Natural killer cell treated with Interleukin-12 subunit alpha and Interleukin-12 subunit beta and Interleukin-15 and Interleukin-18, amount 100 ng/mL, for 72 hours (primary cell): Measurements from ENCODE around the gene TMEM184A. TPM values are rescaled to one million over a fixed set of nuclear protein-coding genes. Genes with fewer than 3 reads are reported as not detected.

ENCODE experiments used
- ATAC-seq, 2 donors: fragments of 150-1000 bp; cut with Tn5 transposase in 1 of 2; sonication (Bioruptor Pico), chemical (Tn5 transposase) in 1 of 2; 2 replicates each; pipeline ENCODE4 v1.10.0; 2021
- DNase-seq: peaks from one replicate; pipeline ENCODE4 v3.0.0; 2022; ENCODE audit warnings: low spot score
- H3K27ac Mint-ChIP-seq, 2 donors: 1 replicate in 1 of 2; 2 replicates in 1 of 2; pipeline ENCODE4 v1.8.0; 2022; ENCODE audit warnings: mixed read lengths in 2 of 2, mild to moderate bottlenecking in 1 of 2, moderate library complexity in 1 of 2
- H3K27me3 Mint-ChIP-seq, 2 donors: 1 replicate in 1 of 2; 2 replicates in 1 of 2; pipeline ENCODE4 v1.8.0; 2022; ENCODE audit warnings: mixed read lengths in 2 of 2
- H3K36me3 Mint-ChIP-seq: one replicate; pipeline ENCODE4 v1.8.0; 2022; ENCODE audit warnings: mixed read lengths
- H3K4me1 Mint-ChIP-seq, 2 donors: 1 replicate in 1 of 2; 2 replicates in 1 of 2; pipeline ENCODE4 v1.8.0; 2022; ENCODE audit warnings: low read depth in 2 of 2, mixed read lengths in 2 of 2, mild to moderate bottlenecking in 1 of 2
- H3K4me3 Mint-ChIP-seq: one replicate; pipeline ENCODE4 v1.8.0; 2022; ENCODE audit warnings: mixed read lengths
- H3K9me3 Mint-ChIP-seq: 2 replicates; pipeline ENCODE4 v1.8.0; 2022; ENCODE audit warnings: mixed read lengths
- total RNA-seq, 2 donors: library from RNA; stranded (reverse); gene quantifications; one replicate each; pipeline ENCODE4 v1.2.3, GENCODE V29; 2022

The TMEM184A gene
- total RNA-seq, 2 donors from 2014 or later: not detected

DNA sequence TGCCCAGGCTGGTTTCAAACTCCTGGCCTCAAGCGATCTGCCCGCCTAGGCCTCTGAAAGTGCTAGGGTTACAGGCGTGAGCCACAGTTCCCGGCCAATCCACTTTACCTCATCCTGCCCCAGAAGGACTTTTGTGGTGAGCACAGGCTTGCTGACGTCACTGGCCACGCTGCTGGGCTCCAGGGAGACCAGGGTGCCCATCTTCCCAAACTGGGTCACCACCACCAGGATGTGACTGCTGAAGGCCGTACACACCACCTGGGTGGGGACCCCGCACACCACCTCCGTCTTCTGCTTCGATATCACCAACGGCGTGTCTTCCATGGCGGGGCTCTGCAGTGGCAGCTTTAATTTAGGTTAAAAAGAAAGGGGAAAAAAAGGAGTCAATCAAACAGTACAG, 13.0 kb upstream of the TMEM184A start:
- Mint-ChIP-seq H3K36me3 (no peaks in the 10 kb centered on the region), H3K27ac (peak overlapping the region; percentile 95 to 96), H3K9me3 (no peaks in the 10 kb centered on the region), H3K4me3 (peak overlapping the region; percentile 96), H3K4me1 (peaks cover 9 to 19% of the 10 kb centered on the region in 2 donors), H3K27me3 (no peaks in the 10 kb centered on the region)
- DNase-seq (no peak), ATAC-seq (peak in 1 of 2 donors; percentile 14)

GRCh38 chr7:1567896-1568510, 12.0 kb upstream of the TMEM184A start:
- H3K27ac Mint-ChIP-seq: peak overlapping the region in 1 of 2 donors; percentile 95
- no peaks in the 10 kb centered on the region for H3K27me3 Mint-ChIP-seq
- no peaks in the 10 kb centered on the region for H3K36me3 Mint-ChIP-seq
- peaks cover 9 to 19% of the 10 kb centered on the region in 2 donors for H3K4me1 Mint-ChIP-seq
- H3K4me3 Mint-ChIP-seq: peak overlapping the region; percentile 96
- DNase-seq (no peak), ATAC-seq (no peak)
- H3K9me3 Mint-ChIP-seq: no peaks in the 10 kb centered on the region

DNA sequence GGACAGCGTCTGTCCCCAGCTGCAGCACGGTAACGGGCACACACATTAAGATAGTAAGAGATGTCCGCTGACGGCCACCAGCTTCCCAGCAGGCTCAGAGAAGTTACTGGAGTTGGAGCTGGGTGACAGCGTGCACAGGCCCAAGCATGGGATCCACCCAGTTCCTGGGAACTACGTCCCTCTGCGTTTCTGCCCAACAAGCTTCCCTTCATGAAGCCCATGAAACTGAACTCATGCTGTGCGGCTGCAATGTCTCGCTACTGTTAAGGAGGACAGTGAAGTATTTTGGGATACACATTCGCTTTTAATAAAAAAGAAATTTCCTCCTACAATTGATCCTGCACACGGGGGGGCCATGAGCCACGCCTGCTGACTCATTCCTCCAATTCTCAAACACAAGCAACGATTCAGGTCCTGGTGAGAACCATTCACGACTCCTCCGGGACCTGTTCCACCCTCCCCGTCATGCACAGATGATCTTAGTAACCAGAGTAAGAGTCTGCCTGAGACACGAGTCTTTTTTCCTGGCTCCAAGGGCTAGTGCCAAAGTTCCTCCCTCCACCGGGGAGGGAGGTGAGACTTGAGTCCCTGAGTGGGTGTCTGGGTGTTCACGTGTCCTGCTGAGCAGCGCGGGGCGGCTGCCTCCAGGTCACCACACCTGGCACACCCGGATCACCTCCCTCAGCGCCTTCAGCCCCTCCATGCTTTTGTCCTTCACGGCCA, 11.2 kb upstream of the TMEM184A start:
- no peak for DNase-seq
- H3K4me3 Mint-ChIP-seq: no peak overlapping the region

DNA sequence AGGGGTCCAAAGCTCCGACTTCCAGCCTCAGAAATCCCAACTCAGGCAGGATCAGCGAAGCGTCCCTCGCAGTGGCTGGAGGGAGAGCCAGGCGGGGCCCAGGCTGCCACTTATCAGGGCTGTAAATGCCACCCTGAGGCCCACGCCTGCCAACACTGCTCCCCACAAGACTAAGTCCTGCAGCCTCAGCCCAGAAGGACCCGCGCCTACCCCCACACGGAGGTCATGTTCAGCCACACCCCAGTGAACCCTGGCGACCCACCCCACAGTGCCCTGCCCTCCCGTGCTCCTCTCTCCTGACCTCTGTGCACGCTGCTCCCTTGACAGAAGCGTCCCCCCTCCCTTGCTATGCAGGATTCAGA, 10.7 kb upstream of the TMEM184A start:
- no peaks in the 10 kb centered on the region for H3K36me3 Mint-ChIP-seq
- ATAC-seq: no peak
- no peak for DNase-seq
- no peak overlapping the region for H3K27ac Mint-ChIP-seq
- no peaks in the 10 kb centered on the region for H3K27me3 Mint-ChIP-seq
- no peaks in the 10 kb centered on the region for H3K9me3 Mint-ChIP-seq
- peaks cover 9 to 15% of the 10 kb centered on the region in 2 donors for H3K4me1 Mint-ChIP-seq
- no peak overlapping the region for H3K4me3 Mint-ChIP-seq

More for the DNA sequence above, 11.2 kb upstream of the TMEM184A start:
- no peak for ATAC-seq
- Mint-ChIP-seq H3K27ac (no peak overlapping the region), H3K36me3 (no peaks in the 10 kb centered on the region), H3K27me3 (no peaks in the 10 kb centered on the region), H3K4me1 (peaks cover 9 to 17% of the 10 kb centered on the region in 2 donors), H3K9me3 (no peaks in the 10 kb centered on the region)

DNA sequence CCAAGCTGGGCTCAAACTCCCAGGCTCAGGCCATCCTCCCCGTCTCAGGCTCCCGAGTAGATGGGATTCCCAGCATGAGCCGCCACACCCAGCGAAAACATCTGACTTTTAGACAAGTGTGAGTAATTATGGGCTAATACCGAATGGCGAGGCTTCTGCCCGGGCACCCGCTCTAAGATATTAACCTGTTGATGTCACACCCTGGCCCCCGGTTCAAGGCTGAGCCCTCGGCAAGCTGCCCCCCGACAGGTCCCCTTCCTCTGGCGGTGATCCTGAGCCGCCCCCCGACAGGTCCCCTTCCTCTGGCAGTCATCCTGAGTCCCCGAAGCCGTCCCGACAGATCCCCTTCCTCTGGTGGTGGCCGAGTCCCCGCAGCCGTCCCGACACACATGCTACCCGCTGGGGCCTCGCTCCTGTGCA, 8.6 kb upstream of the TMEM184A start:
- Mint-ChIP-seq H3K36me3 (no peaks in the 10 kb centered on the region), H3K27me3 (no peaks in the 10 kb centered on the region), H3K4me1 (peaks cover 9 to 13% of the 10 kb centered on the region in 2 donors), H3K4me3 (no peak overlapping the region), H3K27ac (no peak overlapping the region), H3K9me3 (no peaks in the 10 kb centered on the region)
- ATAC-seq (no peak), DNase-seq (no peak)

DNA sequence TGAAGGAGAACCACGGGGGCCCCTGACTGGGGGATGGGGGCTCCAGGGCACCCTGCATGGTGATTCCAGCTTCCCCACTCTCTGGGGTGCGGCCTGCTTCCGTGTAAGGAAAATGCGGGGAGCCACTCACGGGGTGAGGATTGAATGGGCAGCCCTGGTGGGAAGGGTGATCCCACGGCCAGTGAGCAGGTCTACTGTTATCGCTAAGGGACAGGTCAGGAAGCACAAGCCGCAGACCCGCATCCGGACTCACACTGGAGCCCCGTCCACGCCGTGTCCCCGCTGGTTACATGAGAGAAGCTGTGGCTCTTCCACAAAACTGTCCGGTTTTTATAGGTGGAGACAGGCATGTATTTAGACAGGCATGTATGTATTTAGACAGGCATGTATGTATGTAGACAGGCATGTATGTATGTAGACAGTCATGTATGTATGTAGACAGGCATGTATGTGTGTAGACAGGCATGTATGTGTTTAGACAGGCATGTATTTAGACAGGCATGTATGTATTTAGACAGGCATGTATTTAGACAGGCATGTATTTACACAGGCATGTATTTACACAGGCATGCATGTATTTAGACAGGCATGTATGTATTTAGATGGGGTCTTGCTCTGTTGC, 8.1 kb upstream of the TMEM184A start:
- H3K4me1 Mint-ChIP-seq: peaks cover 7 to 11% of the 10 kb centered on the region in 2 donors
- no peak overlapping the region for H3K4me3 Mint-ChIP-seq
- DNase-seq (no peak), ATAC-seq (no peak)
- H3K9me3 Mint-ChIP-seq: no peaks in the 10 kb centered on the region
- H3K27me3 Mint-ChIP-seq: no peaks in the 10 kb centered on the region
- no peak overlapping the region for H3K27ac Mint-ChIP-seq
- H3K36me3 Mint-ChIP-seq: no peaks in the 10 kb centered on the region

DNA sequence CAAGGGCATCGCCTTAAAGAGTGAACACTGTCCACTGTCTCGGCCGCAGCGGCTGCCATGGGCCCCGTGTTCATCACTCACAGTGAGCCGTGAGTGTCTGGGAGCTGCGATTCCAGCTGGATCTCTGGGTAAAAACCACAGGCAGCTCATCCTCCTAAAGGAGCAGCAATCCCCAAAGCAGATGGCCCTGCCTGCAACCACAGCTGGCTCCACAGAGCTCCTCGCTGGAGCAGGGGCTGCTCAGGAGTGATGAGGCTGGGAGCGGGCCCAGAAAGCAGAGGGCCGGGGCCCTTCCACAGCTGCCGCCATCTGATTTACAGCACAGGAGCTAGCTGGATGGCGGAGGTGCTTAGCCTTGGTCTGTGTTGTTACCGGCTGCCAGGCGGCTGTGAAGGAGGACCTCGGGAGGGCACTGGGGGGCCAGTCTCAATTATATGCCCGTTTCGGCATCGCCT, 6.6 kb upstream of the TMEM184A start:
- ATAC-seq: no peak
- Mint-ChIP-seq H3K4me3 (no peak overlapping the region), H3K27ac (no peak overlapping the region), H3K27me3 (no peaks in the 10 kb centered on the region), H3K4me1 (no peaks in the 10 kb centered on the region), H3K36me3 (no peaks in the 10 kb centered on the region), H3K9me3 (no peaks in the 10 kb centered on the region)
- DNase-seq: no peak

DNA sequence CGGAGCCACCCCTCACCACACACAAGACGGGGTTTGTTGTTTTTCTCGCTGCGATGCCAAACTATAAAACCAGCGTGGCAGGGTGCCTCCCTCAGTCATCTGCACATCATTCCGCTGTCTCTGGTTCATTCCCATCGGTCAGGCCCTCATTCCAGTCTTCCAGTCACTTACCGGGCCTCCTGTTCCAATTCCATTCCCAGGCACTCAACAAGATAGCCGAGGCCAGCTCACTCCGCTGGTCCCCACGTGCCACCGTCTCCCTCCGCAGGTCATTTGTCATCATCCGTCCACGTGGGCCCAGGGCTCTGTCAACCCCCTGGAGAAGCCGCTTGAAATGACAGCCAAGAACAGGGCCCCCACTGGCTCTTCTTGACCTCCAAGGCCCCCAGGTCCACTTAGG, 6.1 kb upstream of the TMEM184A start:
- no peak for DNase-seq
- no peaks in the 10 kb centered on the region for H3K27me3 Mint-ChIP-seq
- no peak overlapping the region for H3K4me3 Mint-ChIP-seq
- no peaks in the 10 kb centered on the region for H3K4me1 Mint-ChIP-seq
- H3K9me3 Mint-ChIP-seq: no peaks in the 10 kb centered on the region
- no peak overlapping the region for H3K27ac Mint-ChIP-seq
- no peaks in the 10 kb centered on the region for H3K36me3 Mint-ChIP-seq
- ATAC-seq: no peak

GRCh38 chr7:1561036-1561940, 5.3 kb upstream of the TMEM184A start:
- no peak for ATAC-seq
- DNase-seq: no peak
- Mint-ChIP-seq H3K9me3 (no peaks in the 10 kb centered on the region), H3K4me1 (no peaks in the 10 kb centered on the region), H3K27ac (no peak overlapping the region), H3K27me3 (no peaks in the 10 kb centered on the region), H3K4me3 (no peak overlapping the region), H3K36me3 (no peaks in the 10 kb centered on the region)

- ATAC-seq: no peak
- no peak overlapping the region for H3K27ac Mint-ChIP-seq
These were observed 4.6 kb upstream of the TMEM184A start for GRCh38 chr7:1560620-1561031.

GRCh38 chr7:1559626-1560590, 3.9 kb upstream of the TMEM184A start:
- no peak overlapping the region for H3K4me3 Mint-ChIP-seq
- no peaks in the 10 kb centered on the region for H3K9me3 Mint-ChIP-seq
- H3K27me3 Mint-ChIP-seq: no peaks in the 10 kb centered on the region
- DNase-seq (no peak), ATAC-seq (no peak)
- H3K27ac Mint-ChIP-seq: no peak overlapping the region
- H3K4me1 Mint-ChIP-seq: no peaks in the 10 kb centered on the region
- no peaks in the 10 kb centered on the region for H3K36me3 Mint-ChIP-seq

More at GRCh38 chr7:1560620-1561031, 4.6 kb upstream of the TMEM184A start:
- H3K9me3 Mint-ChIP-seq: no peaks in the 10 kb centered on the region
- no peaks in the 10 kb centered on the region for H3K36me3 Mint-ChIP-seq
- no peaks in the 10 kb centered on the region for H3K27me3 Mint-ChIP-seq
- DNase-seq: no peak
- no peaks in the 10 kb centered on the region for H3K4me1 Mint-ChIP-seq
- no peak overlapping the region for H3K4me3 Mint-ChIP-seq

DNA sequence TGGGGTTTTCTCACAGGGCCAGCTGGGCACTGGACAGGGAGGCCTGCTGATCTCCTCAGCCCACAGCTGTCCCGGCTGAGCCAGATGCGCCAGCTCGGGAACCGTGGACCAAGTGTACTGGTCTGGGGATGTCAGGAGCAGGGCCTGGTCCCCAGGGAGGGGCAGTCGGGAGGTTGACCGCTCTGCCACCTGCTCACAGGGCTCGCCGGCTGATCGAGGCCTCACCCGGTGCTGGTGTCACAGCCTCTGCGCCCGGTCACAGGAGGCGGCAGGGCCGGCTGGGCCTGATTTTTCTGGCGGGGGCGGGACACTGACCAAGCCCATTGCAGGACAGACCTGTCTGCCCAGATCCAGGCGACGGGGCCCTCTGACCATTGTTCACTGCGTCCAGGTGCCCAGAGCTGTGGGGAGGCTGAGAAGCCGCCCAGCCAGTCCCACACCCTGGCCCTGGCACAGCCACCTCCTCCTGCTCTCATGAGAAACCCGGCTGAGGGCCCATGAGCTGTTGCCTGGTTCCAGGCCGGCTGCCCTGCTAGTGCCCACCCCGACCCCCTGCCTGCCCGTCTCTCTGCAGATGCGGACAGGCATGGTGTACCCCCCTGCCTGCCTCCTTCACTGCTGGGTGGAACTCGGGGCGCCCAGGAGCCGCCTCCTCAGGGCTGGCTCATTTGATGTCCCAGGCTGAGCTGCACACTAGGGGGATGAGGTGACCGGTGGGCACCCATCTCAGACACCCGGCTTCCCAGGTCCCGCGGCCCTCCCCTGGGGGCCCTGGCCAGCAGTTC, 3.0 kb upstream of the TMEM184A start:
- peak; percentile 59 for DNase-seq
- Mint-ChIP-seq H3K4me3 (no peak overlapping the region), H3K36me3 (no peaks in the 10 kb centered on the region), H3K27me3 (no peaks in the 10 kb centered on the region), H3K4me1 (no peaks in the 10 kb centered on the region), H3K9me3 (no peaks in the 10 kb centered on the region), H3K27ac (no peak overlapping the region)
- ATAC-seq: peak in 1 of 2 donors; percentile 7
